ENCODE measurements around the gene ASB10. TPM values are rescaled to one million over a fixed set of nuclear protein-coding genes. Genes with fewer than 3 reads are reported as not detected.
A peak's percentile ranks its signal among the peaks of the same experiment; 100 is the strongest.

ASB10 gene
- polyA plus RNA-seq, 3 donors = not detected

- peaks cover 3 to 6% of the 10 kb centered on the region in 2 donors for H3K27me3 ChIP-seq (ENCODE audit: control insufficient read depth in 2 of 2, insufficient read depth in 2 of 2, low read length in 2 of 2)
- peaks cover 3% of the 10 kb centered on the region for H4K20me1 ChIP-seq (ENCODE audit: insufficient read depth, low read length)
- no peak within 1 kb of the TSS for H2AFZ ChIP-seq (ENCODE audit: insufficient read depth, low read depth, low read length, poor library complexity, severe bottlenecking)
- intact Hi-C loops (cut with micrococcal nuclease) = no loop called here
- TF ChIP-seq CTCF (IDR thresholded peaks at IDR 0.05) = no peak
- peaks cover 25 to 34% of the 10 kb centered on the region in 2 donors for H3K36me3 ChIP-seq (replicated peaks in 1 of 2; ENCODE audit: control insufficient read depth in 1 of 2, insufficient read depth in 2 of 2, low read length in 2 of 2)
- H3K4me3 Mint-ChIP-seq = no peak within 1 kb of the TSS
- H3K4me2 ChIP-seq (replicated peaks; ENCODE audit: extremely low read depth, low read length, poor library complexity, severe bottlenecking) = no peak within 1 kb of the TSS
- H3K4me1 Mint-ChIP-seq = no peaks in the 10 kb centered on the region
- peaks cover 0 to 2% (median 0%) of the 10 kb centered on the region in 7 donors for H3K9me3 Mint-ChIP-seq
- H3K9ac ChIP-seq (ENCODE audit: insufficient read depth, low read length, poor library complexity, severe bottlenecking) = no peak within 1 kb of the TSS
- no peak for DNase-seq
- no peak within 1 kb of the TSS for H3K27ac ChIP-seq (ENCODE audit: low read depth in 1 of 2, low read length in 2 of 2)
- H3K4me1 ChIP-seq (ENCODE audit: control insufficient read depth in 1 of 2, insufficient read depth in 2 of 2, low read length in 2 of 2) = no peaks in the 10 kb centered on the region
- H3K79me2 ChIP-seq (ENCODE audit: insufficient read depth, low read length) = no peaks in the 10 kb centered on the region
- H3K36me3 Mint-ChIP-seq = peaks cover 36 to 38% of the 10 kb centered on the region in 2 donors
- peak within 1 kb of the TSS in 1 of 7 donors; percentile 21 for H3K27ac Mint-ChIP-seq
- no peak within 1 kb of the TSS for H3K4me3 ChIP-seq (replicated peaks in 1 of 3; ENCODE audit: low read depth in 2 of 3, low read length in 3 of 3)
- H3K9me3 ChIP-seq (replicated peaks in 1 of 2; ENCODE audit: control insufficient read depth in 1 of 2, insufficient read depth in 1 of 2, low read length in 2 of 2) = no peaks in the 10 kb centered on the region
- 95% methylated on average over 4 of the region's 17 CpGs for WGBS (ENCODE audit: insufficient coverage)
- H3K27me3 Mint-ChIP-seq (ENCODE audit: low read depth in 3 of 3) = peaks cover 23 to 32% (median 23%) of the 10 kb centered on the region in 3 donors
Observed at GRCh38 chr7:151210087-151210854, 23.2 kb upstream of the ASB10 start, which contains the start of gene H2BK1. H2BK1 (minus strand) TSS chr7:151210488; CDS start chr7:151210318, 170 bp downstream.

GRCh38 chr7:151209588-151209987 lies 22.5 kb upstream of the ASB10 start:
- peaks cover 3 to 6% of the 10 kb centered on the region in 2 donors for H3K27me3 ChIP-seq (ENCODE audit: control insufficient read depth in 2 of 2, insufficient read depth in 2 of 2, low read length in 2 of 2)
- TF ChIP-seq CTCF (IDR thresholded peaks at IDR 0.05) = no peak
- Mint-ChIP-seq H3K27ac (no peak overlapping the region), H3K36me3 (peaks cover 30 to 31% of the 10 kb centered on the region in 2 donors), H3K4me1 (no peaks in the 10 kb centered on the region), H3K4me3 (no peak overlapping the region), H3K9me3 (peaks cover 0 to 4% (median 0%) of the 10 kb centered on the region in 7 donors), H3K27me3 (ENCODE audit: low read depth in 3 of 3) (peaks cover 25 to 37% (median 27%) of the 10 kb centered on the region in 3 donors)
- no peaks in the 10 kb centered on the region for H3K9me3 ChIP-seq (replicated peaks in 1 of 2; ENCODE audit: control insufficient read depth in 1 of 2, insufficient read depth in 1 of 2, low read length in 2 of 2)
- no peaks in the 10 kb centered on the region for H3K79me2 ChIP-seq (ENCODE audit: insufficient read depth, low read length)
- peaks cover 3% of the 10 kb centered on the region for H4K20me1 ChIP-seq (ENCODE audit: insufficient read depth, low read length)
- H3K4me3 ChIP-seq (replicated peaks in 1 of 3; ENCODE audit: low read depth in 2 of 3, low read length in 3 of 3) = no peak overlapping the region
- no peak overlapping the region for H2AFZ ChIP-seq (ENCODE audit: insufficient read depth, low read depth, low read length, poor library complexity, severe bottlenecking)
- WGBS (ENCODE audit: insufficient coverage) = 95% methylated on average over 3 of the region's 6 CpGs
- H3K36me3 ChIP-seq (replicated peaks in 1 of 2; ENCODE audit: control insufficient read depth in 1 of 2, insufficient read depth in 2 of 2, low read length in 2 of 2) = peaks cover 18 to 27% of the 10 kb centered on the region in 2 donors
- intact Hi-C loops (cut with micrococcal nuclease) = no loop called here
- H3K4me1 ChIP-seq (ENCODE audit: control insufficient read depth in 1 of 2, insufficient read depth in 2 of 2, low read length in 2 of 2) = no peaks in the 10 kb centered on the region
- H3K9ac ChIP-seq (ENCODE audit: insufficient read depth, low read length, poor library complexity, severe bottlenecking) = no peak overlapping the region
- no peak for DNase-seq
- H3K4me2 ChIP-seq (replicated peaks; ENCODE audit: extremely low read depth, low read length, poor library complexity, severe bottlenecking) = no peak overlapping the region
- no peak overlapping the region for H3K27ac ChIP-seq (ENCODE audit: low read depth in 1 of 2, low read length in 2 of 2)

All from CD14-positive monocyte (primary cell).